ENCODE data around the gene TBC1D22A. TPM values are rescaled to one million over a fixed set of nuclear protein-coding genes. Genes with fewer than 3 reads are reported as not detected.

The TBC1D22A gene
- total and polyA plus RNA-seq, 9 donors = 12.5 to 25.6 (median 18.5) TPM

DNA sequence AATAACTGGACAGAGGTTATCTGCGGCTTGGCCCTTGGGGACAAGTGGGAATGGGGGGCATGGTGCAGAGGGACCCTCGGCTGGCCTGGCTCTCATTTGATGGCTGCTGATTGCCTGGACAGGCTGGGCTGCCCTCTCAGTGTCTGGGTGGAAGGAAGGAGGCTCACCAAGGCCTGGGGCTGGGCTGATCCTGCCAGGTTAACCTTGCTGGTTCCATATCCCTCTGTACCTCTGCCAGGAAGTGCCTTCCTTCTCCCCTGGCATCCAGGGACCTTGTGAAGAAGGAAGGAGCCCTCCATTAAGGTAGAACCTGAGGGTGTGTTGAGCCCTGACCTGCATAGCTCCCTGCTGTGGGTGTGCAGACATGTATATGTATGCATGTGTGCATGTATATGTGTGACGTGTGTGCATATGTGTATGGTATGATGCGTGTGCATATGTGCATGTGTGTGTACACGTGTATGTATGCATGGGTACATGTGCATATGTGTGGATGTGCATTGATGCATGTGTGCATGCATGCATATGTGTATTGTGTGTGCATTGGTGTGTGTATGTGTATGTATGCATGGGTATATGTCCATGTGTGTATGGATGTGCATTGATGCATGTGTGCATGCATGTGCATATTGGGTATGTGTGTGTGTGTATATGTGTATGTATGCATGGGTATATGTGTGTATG, 433.9 kb downstream of the TBC1D22A start:
- no peak overlapping the region for H3K4me3 ChIP-seq
- H3K4me1 ChIP-seq (ENCODE audit: insufficient read depth) = peaks cover 14% of the 10 kb centered on the region
- peak in 2 of 5 donors; percentile 5 to 16 for DNase-seq
- TF ChIP-seq, protein P1, sequence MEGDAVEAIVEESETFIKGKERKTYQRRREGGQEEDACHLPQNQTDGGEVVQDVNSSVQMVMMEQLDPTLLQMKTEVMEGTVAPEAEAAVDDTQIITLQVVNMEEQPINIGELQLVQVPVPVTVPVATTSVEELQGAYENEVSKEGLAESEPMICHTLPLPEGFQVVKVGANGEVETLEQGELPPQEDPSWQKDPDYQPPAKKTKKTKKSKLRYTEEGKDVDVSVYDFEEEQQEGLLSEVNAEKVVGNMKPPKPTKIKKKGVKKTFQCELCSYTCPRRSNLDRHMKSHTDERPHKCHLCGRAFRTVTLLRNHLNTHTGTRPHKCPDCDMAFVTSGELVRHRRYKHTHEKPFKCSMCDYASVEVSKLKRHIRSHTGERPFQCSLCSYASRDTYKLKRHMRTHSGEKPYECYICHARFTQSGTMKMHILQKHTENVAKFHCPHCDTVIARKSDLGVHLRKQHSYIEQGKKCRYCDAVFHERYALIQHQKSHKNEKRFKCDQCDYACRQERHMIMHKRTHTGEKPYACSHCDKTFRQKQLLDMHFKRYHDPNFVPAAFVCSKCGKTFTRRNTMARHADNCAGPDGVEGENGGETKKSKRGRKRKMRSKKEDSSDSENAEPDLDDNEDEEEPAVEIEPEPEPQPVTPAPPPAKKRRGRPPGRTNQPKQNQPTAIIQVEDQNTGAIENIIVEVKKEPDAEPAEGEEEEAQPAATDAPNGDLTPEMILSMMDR (IDR thresholded peaks at IDR 0.05) = no peak
- TF ChIP-seq POLR2A (IDR thresholded peaks at IDR 0.05) (no peak), EP300 (IDR thresholded peaks at IDR 0.05) (no peak)
- WGBS, 3 donors = 73 to 90% (median 86%) methylated on average over 5 of the region's 5 CpGs
- no peaks in the 10 kb centered on the region for H3K27me3 ChIP-seq
- H3K9me3 ChIP-seq = no peaks in the 10 kb centered on the region
- intact Hi-C loops (cut with DNase I) = no loop called here
- H3K27ac ChIP-seq = no peak overlapping the region
- no peaks in the 10 kb centered on the region for H3K36me3 ChIP-seq

DNA sequence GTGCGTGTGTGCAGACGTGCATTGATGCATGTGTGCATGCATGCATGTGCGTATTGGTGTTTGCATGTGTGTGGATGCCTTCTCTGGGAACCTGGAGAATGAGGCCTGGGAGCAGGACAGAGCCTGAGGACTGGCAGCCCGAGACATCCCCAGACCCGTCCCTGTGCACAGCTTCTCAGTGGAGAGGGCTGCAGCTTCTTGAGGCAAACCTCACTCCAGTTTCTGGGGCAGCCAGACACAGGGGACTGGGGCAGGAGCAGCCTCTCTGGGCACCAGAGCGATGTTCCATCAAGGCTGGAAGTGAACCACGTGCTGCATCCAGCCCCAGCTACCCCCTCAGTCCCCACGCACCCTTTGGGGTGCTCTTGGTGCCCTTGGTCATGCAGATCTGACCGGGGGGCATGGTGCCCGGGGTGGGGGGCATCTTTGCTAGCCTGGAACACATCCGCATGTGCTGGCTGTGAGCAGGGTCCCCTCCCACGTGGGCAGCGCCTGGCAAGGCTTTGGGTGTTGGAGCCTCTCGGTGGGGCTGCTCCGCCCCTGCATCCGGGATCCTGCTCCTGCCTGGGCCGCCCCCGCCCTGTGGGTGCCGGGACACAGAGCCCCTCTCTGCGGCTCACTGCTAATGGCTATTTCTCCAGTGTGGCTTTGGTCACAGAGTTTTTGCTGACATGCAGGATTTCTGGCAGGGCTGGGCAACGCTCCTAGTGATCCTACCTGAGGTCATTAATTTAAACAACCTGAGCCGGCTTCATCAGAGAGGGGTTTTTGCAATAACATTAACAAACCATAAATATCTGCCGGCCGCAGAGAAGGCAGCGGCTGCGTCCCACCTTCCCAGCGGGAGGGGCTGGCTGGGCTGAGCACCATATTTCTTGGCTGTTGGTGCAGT, 434.7 kb downstream of the TBC1D22A start:
- Histone ChIP-seq H3K4me1 (ENCODE audit: insufficient read depth) (peaks cover 20% of the 10 kb centered on the region), H3K9me3 (no peaks in the 10 kb centered on the region), H3K27me3 (no peaks in the 10 kb centered on the region), H3K36me3 (no peaks in the 10 kb centered on the region), H3K4me3 (no peak overlapping the region), H3K27ac (no peak overlapping the region)
- peak in 3 of 5 donors; percentile 11 to 39 (median 20) for DNase-seq
- TF ChIP-seq, protein P1 (IDR thresholded peaks at IDR 0.05) = no peak
- TF ChIP-seq POLR2A (IDR thresholded peaks at IDR 0.05) (no peak), EP300 (IDR thresholded peaks at IDR 0.05) (no peak)
- intact Hi-C loops (cut with DNase I) = no loop called here
- WGBS, 3 donors = 72 to 80% (median 74%) methylated on average over 23 to 27 of the region's 27 CpGs

DNA sequence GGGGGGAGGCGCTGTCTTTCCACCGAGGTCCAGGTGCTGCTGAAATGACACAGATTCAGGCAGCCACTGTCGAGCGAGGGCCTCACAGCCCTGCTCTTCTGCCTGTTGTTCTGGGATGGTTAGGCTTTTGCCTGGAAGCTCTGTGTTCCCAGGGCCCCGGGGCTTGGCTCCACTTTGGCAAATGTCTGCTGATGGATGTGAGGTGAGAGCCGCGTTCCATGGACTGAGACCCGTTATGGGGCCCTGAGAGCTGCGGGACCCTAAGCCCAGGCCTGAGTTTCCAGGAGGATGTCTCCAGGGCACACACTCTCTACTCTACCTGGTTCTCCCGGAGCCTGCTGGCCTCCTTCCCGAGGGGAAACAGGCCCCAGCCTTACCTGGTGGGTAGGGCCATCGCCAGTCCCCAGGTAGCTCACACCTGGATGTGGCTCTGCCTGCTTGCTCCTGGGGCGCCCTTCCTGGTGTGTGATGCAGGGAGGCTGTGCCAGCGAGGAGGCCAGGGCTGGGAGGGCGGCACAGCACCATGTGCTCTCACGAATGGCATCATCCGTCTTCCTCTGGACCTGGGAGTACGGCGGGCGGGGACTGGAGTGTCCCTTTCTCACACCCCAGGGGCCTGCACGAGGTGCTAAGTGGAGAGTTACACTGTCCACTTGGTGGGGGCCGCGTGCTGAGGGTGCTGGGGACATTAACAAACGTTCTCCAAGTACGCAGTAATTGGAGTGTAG, 435.5 kb downstream of the TBC1D22A start:
- TF ChIP-seq EP300 (IDR thresholded peaks at IDR 0.05) (no peak), POLR2A (IDR thresholded peaks at IDR 0.05) (no peak)
- TF ChIP-seq, protein P1 (IDR thresholded peaks at IDR 0.05) = no peak
- H3K36me3 ChIP-seq = no peaks in the 10 kb centered on the region

DNA sequence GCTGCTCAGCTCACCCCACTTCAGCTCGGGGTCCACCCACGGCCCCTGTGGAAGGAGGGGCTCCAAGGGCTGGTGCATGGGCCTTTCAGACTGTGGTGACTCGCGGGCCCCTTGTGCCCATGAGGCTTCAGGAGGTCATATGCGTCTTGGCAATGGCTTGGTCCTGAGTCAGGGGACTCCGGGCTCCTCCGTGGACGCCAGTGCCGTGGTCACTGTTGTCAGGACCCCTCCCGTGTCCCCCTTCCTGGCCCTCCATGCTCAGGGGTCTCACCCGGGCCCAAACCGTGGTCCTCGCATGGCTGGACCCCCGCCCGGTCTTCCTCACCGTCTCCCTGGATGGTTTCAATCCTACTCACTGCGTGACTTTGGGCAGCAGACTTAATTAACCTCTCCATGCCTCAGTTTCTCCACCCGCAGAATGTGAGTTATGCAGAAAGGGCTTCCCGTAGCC, 436.4 kb downstream of the TBC1D22A start:
- H3K27me3 ChIP-seq = no peaks in the 10 kb centered on the region
- no peak overlapping the region for H3K27ac ChIP-seq
- TF ChIP-seq EP300 (IDR thresholded peaks at IDR 0.05) (no peak), POLR2A (IDR thresholded peaks at IDR 0.05) (no peak)
- TF ChIP-seq, protein P1 (IDR thresholded peaks at IDR 0.05) = no peak
- DNase-seq = peak in 2 of 5 donors; percentile 9 to 37
- peaks cover 25% of the 10 kb centered on the region for H3K4me1 ChIP-seq (ENCODE audit: insufficient read depth)
- intact Hi-C loops (cut with DNase I) = no loop called here
- no peaks in the 10 kb centered on the region for H3K9me3 ChIP-seq
- H3K4me3 ChIP-seq = no peak overlapping the region
- no peaks in the 10 kb centered on the region for H3K36me3 ChIP-seq
- 82 to 86% (median 84%) methylated on average over 19 of the region's 19 CpGs for WGBS, 3 donors

More for the DNA sequence above, 435.5 kb downstream of the TBC1D22A start:
- H3K27ac ChIP-seq = no peak overlapping the region
- WGBS, 3 donors = 70 to 76% (median 76%) methylated on average over 23 to 25 of the region's 25 CpGs
- no peak overlapping the region for H3K4me3 ChIP-seq
- peak in 2 of 5 donors; percentile 20 to 26 for DNase-seq
- H3K27me3 ChIP-seq = no peaks in the 10 kb centered on the region
- H3K9me3 ChIP-seq = no peaks in the 10 kb centered on the region
- H3K4me1 ChIP-seq (ENCODE audit: insufficient read depth) = peaks cover 18% of the 10 kb centered on the region
- intact Hi-C loops (cut with DNase I) = no loop called here

Measured in ovary (tissue), 9 donors.